ENCODE results near the gene KIF20A. TPM values are rescaled to one million over a fixed set of nuclear protein-coding genes. Genes with fewer than 3 reads are reported as not detected.

Gene KIF20A
- total RNA-seq, 6 experiments from 2014 or later, result 0.55 to 3.3 (median 1.1) TPM

DNA sequence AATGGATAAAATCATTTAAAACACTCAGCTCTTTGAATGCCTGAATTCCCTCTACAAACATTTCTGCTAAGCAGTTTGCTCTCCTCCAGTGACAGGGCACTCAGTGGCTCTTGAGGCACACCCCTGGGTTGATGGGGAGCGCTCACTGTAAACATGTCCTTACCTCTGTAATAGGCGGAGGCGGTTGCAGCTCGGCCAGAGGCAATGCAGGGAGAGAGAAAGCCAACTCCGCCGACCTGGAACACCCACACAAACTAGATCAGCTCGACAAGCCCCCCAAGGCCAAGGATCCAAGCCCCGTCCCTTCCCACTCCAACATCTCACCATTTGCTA, 33.9 kb downstream of the KIF20A start:
- 0% methylated on average over 3 of the region's 8 CpGs for WGBS (ENCODE audit: insufficient coverage, low coverage, low lambda C conversion rate, missing lambda C conversion rate)
- Histone ChIP-seq H3K4me3 (peak overlapping the region; percentile 76 to 95 (median 92)), H3K36me3 (no peaks in the 10 kb centered on the region), H3K4me1 (peaks cover 0 to 13% (median 0%) of the 10 kb centered on the region in 4 donors), H3K27me3 (no peaks in the 10 kb centered on the region), H3K27ac (peak overlapping the region in 2 of 3 donors; percentile 55 to 63), H3K9me3 (no peaks in the 10 kb centered on the region)
- intact Hi-C loops (cut with DNase I), result no loop called here
- DNase-seq, result no peak
- peak; percentile 36 to 42 (median 39) for ATAC-seq
- TF ChIP-seq, protein P1, sequence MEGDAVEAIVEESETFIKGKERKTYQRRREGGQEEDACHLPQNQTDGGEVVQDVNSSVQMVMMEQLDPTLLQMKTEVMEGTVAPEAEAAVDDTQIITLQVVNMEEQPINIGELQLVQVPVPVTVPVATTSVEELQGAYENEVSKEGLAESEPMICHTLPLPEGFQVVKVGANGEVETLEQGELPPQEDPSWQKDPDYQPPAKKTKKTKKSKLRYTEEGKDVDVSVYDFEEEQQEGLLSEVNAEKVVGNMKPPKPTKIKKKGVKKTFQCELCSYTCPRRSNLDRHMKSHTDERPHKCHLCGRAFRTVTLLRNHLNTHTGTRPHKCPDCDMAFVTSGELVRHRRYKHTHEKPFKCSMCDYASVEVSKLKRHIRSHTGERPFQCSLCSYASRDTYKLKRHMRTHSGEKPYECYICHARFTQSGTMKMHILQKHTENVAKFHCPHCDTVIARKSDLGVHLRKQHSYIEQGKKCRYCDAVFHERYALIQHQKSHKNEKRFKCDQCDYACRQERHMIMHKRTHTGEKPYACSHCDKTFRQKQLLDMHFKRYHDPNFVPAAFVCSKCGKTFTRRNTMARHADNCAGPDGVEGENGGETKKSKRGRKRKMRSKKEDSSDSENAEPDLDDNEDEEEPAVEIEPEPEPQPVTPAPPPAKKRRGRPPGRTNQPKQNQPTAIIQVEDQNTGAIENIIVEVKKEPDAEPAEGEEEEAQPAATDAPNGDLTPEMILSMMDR (IDR thresholded peaks at IDR 0.05), result no peak
- TF ChIP-seq POLR2A (IDR thresholded peaks at IDR 0.05), result no peak

GRCh38 chr5:138213161-138214029, 34.5 kb downstream of the KIF20A start, which contains the start of gene CDC23:
Gene CDC23 (minus strand): TSS chr5:138213323. CDS start chr5:138213312, 11 bp downstream.
- Histone ChIP-seq H3K36me3 (no peaks in the 10 kb centered on the region), H3K4me3 (peak within 1 kb of the TSS; percentile 76 to 95 (median 92)), H3K27me3 (no peaks in the 10 kb centered on the region), H3K4me1 (peaks cover 0 to 13% (median 0%) of the 10 kb centered on the region in 4 donors), H3K27ac (peak within 1 kb of the TSS in 2 of 3 donors; percentile 55 to 63), H3K9me3 (no peaks in the 10 kb centered on the region)
- ATAC-seq, result peak; percentile 99 to 100 (median 99)
- TF ChIP-seq, protein P1 (IDR thresholded peaks at IDR 0.05), result no peak
- TF ChIP-seq POLR2A (IDR thresholded peaks at IDR 0.05), result peak; percentile 54
- intact Hi-C loops (cut with DNase I), result no loop called here
- WGBS (ENCODE audit: insufficient coverage, low coverage, low lambda C conversion rate, missing lambda C conversion rate), result 1% methylated on average over 32 of the region's 32 CpGs
- DNase-seq, result peak; percentile 87 to 92 (median 91)

GRCh38 chr5:138216799-138217198, 37.9 kb downstream of the KIF20A start:
- intact Hi-C loops (cut with DNase I), result no loop called here
- no peak overlapping the region for H3K27ac ChIP-seq

GRCh38 chr5:138223532-138223931, 44.6 kb downstream of the KIF20A start:
- peaks cover 0 to 12% (median 0%) of the 10 kb centered on the region in 4 donors for H3K4me1 ChIP-seq
- ATAC-seq, result peak in 1 of 4 donors; percentile 12
- no peak for TF ChIP-seq POLR2A (IDR thresholded peaks at IDR 0.05)
- TF ChIP-seq, protein P1 (IDR thresholded peaks at IDR 0.05), result no peak
- intact Hi-C loops (cut with DNase I), result loop anchor here (5.0 to 10.0 kb wide), 2 partner anchors 61 to 64 kb away; no protein-coding TSS in a partner anchor
- no peak for DNase-seq
- H3K27me3 ChIP-seq, result no peaks in the 10 kb centered on the region
- H3K36me3 ChIP-seq, result no peaks in the 10 kb centered on the region
- WGBS (ENCODE audit: insufficient coverage, low coverage, low lambda C conversion rate, missing lambda C conversion rate), result 86% methylated on average over 1 of the region's 1 CpG
- H3K27ac ChIP-seq, result no peak overlapping the region
- H3K9me3 ChIP-seq, result no peaks in the 10 kb centered on the region
- no peak overlapping the region for H3K4me3 ChIP-seq

More at GRCh38 chr5:138216799-138217198, 37.9 kb downstream of the KIF20A start:
- DNase-seq (no peak), ATAC-seq (no peak)
- Histone ChIP-seq H3K36me3 (no peaks in the 10 kb centered on the region), H3K4me1 (peaks cover 0 to 12% (median 0%) of the 10 kb centered on the region in 4 donors), H3K4me3 (no peak overlapping the region), H3K27me3 (no peaks in the 10 kb centered on the region), H3K9me3 (no peaks in the 10 kb centered on the region)
- TF ChIP-seq, protein P1 (IDR thresholded peaks at IDR 0.05), result no peak
- WGBS (ENCODE audit: insufficient coverage, low coverage, low lambda C conversion rate, missing lambda C conversion rate), result 53% methylated on average over 2 of the region's 2 CpGs

Data from right lobe of liver (tissue), 6 donors.